Gastrocnemius medialis (tissue), 4 donors: ENCODE results near the gene SLC30A2. TPM values are rescaled to one million over a fixed set of nuclear protein-coding genes. Genes with fewer than 3 reads are reported as not detected.

Experiments used
- ATAC-seq, 2 donors: fragments of 150-250 bp; one replicate each; pipeline ENCODE4 v1.9.1; 2016
- DNase-seq, 2 donors: peaks; one replicate each; pipeline ENCODE4 v3.0.0-alpha.2; 2019
- H3K27ac ChIP-seq, 4 donors: fragments of 200-600 bp; sonication (generic); 1 replicate in 1 of 4; 2 replicates in 3 of 4; pipeline ENCODE4 v1.5.1; 2016 to 2018; ENCODE audit warnings: mild to moderate bottlenecking in 2 of 4, moderate library complexity in 1 of 4
- H3K27me3 ChIP-seq, 3 donors: fragments of 200-600 bp; sonication (generic) in 2 of 3; 1 replicate in 1 of 3; 2 replicates in 2 of 3; pipeline versions ENCODE4 v1.5.1 to v1.6.0; 2016 to 2019; ENCODE audit warnings: mild to moderate bottlenecking in 1 of 3, moderate library complexity in 1 of 3
- H3K36me3 ChIP-seq, 2 donors: fragments of 200-600 bp; sonication (generic) in 1 of 2; one replicate each; pipeline ENCODE4 v1.5.1; 2017 to 2018
- H3K4me1 ChIP-seq, 2 donors: fragments of 200-600 bp; sonication (generic) in 1 of 2; one replicate each; pipeline ENCODE4 v1.5.1; 2016 to 2017; ENCODE audit warnings: mild to moderate bottlenecking in 2 of 2
- H3K4me3 ChIP-seq, 4 donors: fragments of 200-600 bp; sonication (generic) in 3 of 4; 1 replicate in 1 of 4; 2 replicates in 3 of 4; pipeline ENCODE4 v1.5.1; 2016 to 2019; ENCODE audit warnings: mild to moderate bottlenecking in 2 of 4
- H3K9me3 ChIP-seq, 3 donors: fragments of 200-600 bp; sonication (generic) in 2 of 3; 1 replicate in 1 of 3; 2 replicates in 2 of 3; pipeline ENCODE4 v1.5.1; 2016 to 2019
- CTCF ChIP-seq, 5 experiments: fragments of 450-650 bp in 3 of 5; fragments of 200-600 bp in 2 of 5; sonication (generic) in 2 of 5; IDR thresholded peaks in 4 of 5; conservative IDR thresholded peaks in 1 of 5; 1 replicate in 4 of 5; 2 replicates in 1 of 5; pipeline ENCODE4 v1.5.1; 2016 to 2019; ENCODE audit warnings: antibody characterized with exemption in 5 of 5, mild to moderate bottlenecking in 3 of 5, moderate library complexity in 3 of 5
- POLR2A ChIP-seq, 2 donors: fragments of 450-650 bp; IDR thresholded peaks; one replicate each; pipeline ENCODE4 v1.6.1; 2017; ENCODE audit warnings: antibody characterized with exemption in 2 of 2, mild to moderate bottlenecking in 2 of 2, moderate library complexity in 2 of 2
- in situ Hi-C, 4 donors: fragments of 200-750 bp; cut with MboI; loops; one replicate each; pipeline versions ENCODE4 v1.15.0 to v1.8.0; 2017; ENCODE audit warnings: low sequenced_read_pairs in 4 of 4
- intact Hi-C: fragments of 100-400 bp; cut with DNase I; formaldehyde crosslinking; loops from one replicate; pipeline ENCODE4 v1.15.1; 2023; ENCODE audit warnings: low total_unique reads
- total RNA-seq, 4 donors: library from RNA; depleted of rRNA; stranded (reverse); fragments of >200 nt; gene quantifications; one replicate each; pipeline versions ENCODE4 v1.1.0 to v1.2.3, GENCODE V29; 2016

The SLC30A2 gene
- total RNA-seq, 4 donors from 2014 or later, result 1.2 to 5.2 (median 3.1) TPM

- H3K4me3 ChIP-seq, result no peak overlapping the region
- in situ Hi-C loops, result no loop called here
- TF ChIP-seq CTCF (IDR thresholded peaks at IDR 0.05 in 4 of 5, conservative IDR thresholded peaks at IDR 0.05 in 1 of 5) (no peak), POLR2A (IDR thresholded peaks at IDR 0.05) (peak in 1 of 2 donors; percentile 28)
- ATAC-seq (no peak), DNase-seq (no peak)
- H3K36me3 ChIP-seq, result no peaks in the 10 kb centered on the region
- H3K9me3 ChIP-seq, result no peaks in the 10 kb centered on the region
- peak overlapping the region; percentile 88 to 96 (median 90) for H3K27ac ChIP-seq
- intact Hi-C loops, result no loop called here
- H3K27me3 ChIP-seq, result no peaks in the 10 kb centered on the region
- peaks cover 65 to 84% of the 10 kb centered on the region in 2 donors for H3K4me1 ChIP-seq
These were observed 33.3 kb upstream of the SLC30A2 start for GRCh38 chr1:26079178-26079563.

GRCh38 chr1:26078286-26079177 lies 32.6 kb upstream of the SLC30A2 start:
- Histone ChIP-seq H3K9me3 (no peaks in the 10 kb centered on the region), H3K27me3 (no peaks in the 10 kb centered on the region), H3K36me3 (no peaks in the 10 kb centered on the region), H3K4me1 (peaks cover 68 to 86% of the 10 kb centered on the region in 2 donors), H3K27ac (peak overlapping the region; percentile 88 to 96 (median 90)), H3K4me3 (no peak overlapping the region)
- in situ Hi-C loops (no loop called here), intact Hi-C loops (no loop called here)
- ATAC-seq, result no peak
- TF ChIP-seq POLR2A (IDR thresholded peaks at IDR 0.05) (no peak), CTCF (IDR thresholded peaks at IDR 0.05 in 4 of 5, conservative IDR thresholded peaks at IDR 0.05 in 1 of 5) (no peak)
- no peak for DNase-seq

GRCh38 chr1:26077524-26077923 lies 31.6 kb upstream of the SLC30A2 start:
- peak overlapping the region; percentile 88 to 96 (median 90) for H3K27ac ChIP-seq
- in situ Hi-C loops, result no loop called here
- no peak for ATAC-seq

GRCh38 chr1:26075421-26076144 lies 29.7 kb upstream of the SLC30A2 start:
- Histone ChIP-seq H3K4me1 (peaks cover 57 to 85% of the 10 kb centered on the region in 2 donors), H3K27me3 (no peaks in the 10 kb centered on the region), H3K9me3 (no peaks in the 10 kb centered on the region), H3K36me3 (no peaks in the 10 kb centered on the region), H3K4me3 (peak overlapping the region in 3 of 4 donors; percentile 11 to 19 (median 19)), H3K27ac (peak overlapping the region; percentile 88 to 96 (median 93))
- ATAC-seq, result peak; percentile 57 to 59
- in situ Hi-C loops (no loop called here), intact Hi-C loops (no loop called here)
- DNase-seq, result peak; percentile 94 to 95
- TF ChIP-seq CTCF (IDR thresholded peaks at IDR 0.05 in 4 of 5, conservative IDR thresholded peaks at IDR 0.05 in 1 of 5) (no peak), POLR2A (IDR thresholded peaks at IDR 0.05) (peak; percentile 60 to 89)

More at GRCh38 chr1:26077524-26077923, 31.6 kb upstream of the SLC30A2 start:
- H3K4me3 ChIP-seq, result no peak overlapping the region
- no peaks in the 10 kb centered on the region for H3K36me3 ChIP-seq
- DNase-seq, result no peak
- peaks cover 68 to 90% of the 10 kb centered on the region in 2 donors for H3K4me1 ChIP-seq
- intact Hi-C loops, result no loop called here
- no peaks in the 10 kb centered on the region for H3K27me3 ChIP-seq
- TF ChIP-seq POLR2A (IDR thresholded peaks at IDR 0.05), result no peak
- TF ChIP-seq CTCF (IDR thresholded peaks at IDR 0.05 in 4 of 5, conservative IDR thresholded peaks at IDR 0.05 in 1 of 5), result no peak
- H3K9me3 ChIP-seq, result no peaks in the 10 kb centered on the region
